ENCODE data around the gene ADAMTSL1. TPM values are rescaled to one million over a fixed set of nuclear protein-coding genes. Genes with fewer than 3 reads are reported as not detected.

The ADAMTSL1 gene
- total RNA-seq, 4 donors from 2014 or later: 2.8 to 26.4 (median 9.4) TPM

DNA sequence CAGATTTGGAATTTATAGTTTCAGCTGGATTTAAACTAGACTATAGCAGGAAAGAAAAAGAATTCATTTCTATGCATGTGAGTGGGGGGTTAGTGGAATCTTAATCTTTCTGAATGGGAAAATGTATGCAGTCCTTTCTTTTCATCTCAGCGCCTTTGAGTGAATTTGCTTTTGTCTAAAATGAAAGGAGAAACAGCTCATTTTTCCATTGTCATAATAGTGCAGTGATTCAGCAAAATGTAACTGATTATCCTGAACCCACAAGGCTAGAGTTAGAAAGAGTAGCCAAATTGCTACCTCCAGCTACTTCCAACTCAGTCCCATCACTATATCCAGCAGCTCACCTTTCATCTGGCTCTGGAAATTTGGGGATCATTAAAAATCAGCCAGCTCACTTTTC is 134.4 kb downstream of the ADAMTSL1 start:
- Histone ChIP-seq H3K27me3 (no peaks in the 10 kb centered on the region), H3K27ac (no peak overlapping the region), H3K4me3 (no peak overlapping the region), H3K4me1 (peaks cover 0 to 9% (median 0%) of the 10 kb centered on the region in 4 donors), H3K36me3 (no peaks in the 10 kb centered on the region), H3K9me3 (no peaks in the 10 kb centered on the region)
- no peak for TF ChIP-seq CTCF (IDR thresholded peaks at IDR 0.05)
- TF ChIP-seq POLR2A (IDR thresholded peaks at IDR 0.05): no peak
- DNase-seq: no peak

GRCh38 chr9:18610956-18611355 is 137.0 kb downstream of the ADAMTSL1 start:
- TF ChIP-seq CTCF (IDR thresholded peaks at IDR 0.05): no peak
- no peak for TF ChIP-seq POLR2A (IDR thresholded peaks at IDR 0.05)
- Histone ChIP-seq H3K27me3 (no peaks in the 10 kb centered on the region), H3K27ac (no peak overlapping the region), H3K36me3 (no peaks in the 10 kb centered on the region), H3K4me1 (no peaks in the 10 kb centered on the region), H3K9me3 (no peaks in the 10 kb centered on the region), H3K4me3 (no peak overlapping the region)
- DNase-seq: no peak

- H3K4me1 ChIP-seq: no peaks in the 10 kb centered on the region
- no peak overlapping the region for H3K4me3 ChIP-seq
- no peak overlapping the region for H3K27ac ChIP-seq
- no peaks in the 10 kb centered on the region for H3K36me3 ChIP-seq
- H3K9me3 ChIP-seq: no peaks in the 10 kb centered on the region
- no peak for DNase-seq
- no peaks in the 10 kb centered on the region for H3K27me3 ChIP-seq
- TF ChIP-seq POLR2A (IDR thresholded peaks at IDR 0.05) (no peak), CTCF (IDR thresholded peaks at IDR 0.05) (no peak)
Observed at GRCh38 chr9:18611971-18612370, 138.0 kb downstream of the ADAMTSL1 start.

- TF ChIP-seq POLR2A (IDR thresholded peaks at IDR 0.05): no peak
- no peak for TF ChIP-seq CTCF (IDR thresholded peaks at IDR 0.05)
- no peaks in the 10 kb centered on the region for H3K27me3 ChIP-seq
- no peak overlapping the region for H3K4me3 ChIP-seq
- no peaks in the 10 kb centered on the region for H3K36me3 ChIP-seq
- no peak for DNase-seq
- H3K9me3 ChIP-seq: no peaks in the 10 kb centered on the region
- no peaks in the 10 kb centered on the region for H3K4me1 ChIP-seq
- no peak overlapping the region for H3K27ac ChIP-seq
Observed at GRCh38 chr9:18614116-18614515, 140.2 kb downstream of the ADAMTSL1 start.

GRCh38 chr9:18614651-18615050 is 140.7 kb downstream of the ADAMTSL1 start:
- TF ChIP-seq POLR2A (IDR thresholded peaks at IDR 0.05) (no peak), CTCF (IDR thresholded peaks at IDR 0.05) (no peak)
- H3K27me3 ChIP-seq: no peaks in the 10 kb centered on the region

GRCh38 chr9:18616976-18617375 is 143.0 kb downstream of the ADAMTSL1 start:
- Histone ChIP-seq H3K27me3 (no peaks in the 10 kb centered on the region), H3K27ac (no peak overlapping the region), H3K4me3 (no peak overlapping the region), H3K36me3 (no peaks in the 10 kb centered on the region), H3K9me3 (no peaks in the 10 kb centered on the region), H3K4me1 (no peaks in the 10 kb centered on the region)
- TF ChIP-seq CTCF (IDR thresholded peaks at IDR 0.05): no peak
- TF ChIP-seq POLR2A (IDR thresholded peaks at IDR 0.05): no peak
- no peak for DNase-seq

More at GRCh38 chr9:18614651-18615050, 140.7 kb downstream of the ADAMTSL1 start:
- H3K4me1 ChIP-seq: no peaks in the 10 kb centered on the region
- H3K4me3 ChIP-seq: no peak overlapping the region
- H3K27ac ChIP-seq: no peak overlapping the region
- DNase-seq: no peak
- no peaks in the 10 kb centered on the region for H3K9me3 ChIP-seq
- no peaks in the 10 kb centered on the region for H3K36me3 ChIP-seq
